GM18502 (cell line): ENCODE data around the gene MARK4.
"Not testable (repeated sequence)": the region's sequence is repeated elsewhere in the genome, so short reads cannot be mapped to it uniquely, and the experiment has no call there.

Experiments
- ATAC-seq: cut with Tn5 transposase; IDR thresholded peaks from one replicate; pipeline ENCODE4 v1.9.1; 2021; ENCODE audit warnings: mild to moderate bottlenecking; ENCODE audit not compliant: unreplicated experiment, poor library complexity

MARK4 gene

GRCh38 chr19:45250832-45251451 is at the start of gene MARK4:
Gene MARK4, plus strand, starts transcription at chr19:45251271. Its CDS starts 318 bp downstream, at chr19:45251589.
- no peak for ATAC-seq

- no peak for ATAC-seq
Observed at GRCh38 chr19:45202637-45203036, 48.4 kb upstream of the MARK4 start.

- ATAC-seq: no peak
Observed at GRCh38 chr19:45205810-45206209, 45.3 kb upstream of the MARK4 start.

- ATAC-seq: no peak
Observed at GRCh38 chr19:45206328-45206727, 44.7 kb upstream of the MARK4 start.

- ATAC-seq: no peak
Observed at GRCh38 chr19:45211751-45212381, 39.2 kb upstream of the MARK4 start.

GRCh38 chr19:45213031-45213430 is 38.0 kb upstream of the MARK4 start:
- ATAC-seq: no peak

- ATAC-seq: no peak
Observed at GRCh38 chr19:45215391-45216191, 35.5 kb upstream of the MARK4 start.

- ATAC-seq: no peak
Observed at GRCh38 chr19:45216667-45217066, 34.4 kb upstream of the MARK4 start.

GRCh38 chr19:45217193-45217956 is 33.7 kb upstream of the MARK4 start:
- ATAC-seq: no peak

- ATAC-seq: no peak
Observed at GRCh38 chr19:45217957-45218334, 33.1 kb upstream of the MARK4 start.

- no peak for ATAC-seq
Observed at GRCh38 chr19:45218426-45218825, 32.6 kb upstream of the MARK4 start.

- no peak for ATAC-seq
Observed at GRCh38 chr19:45218911-45219743, 31.9 kb upstream of the MARK4 start.

- no peak for ATAC-seq
Observed at GRCh38 chr19:45222724-45223123, 28.3 kb upstream of the MARK4 start.

GRCh38 chr19:45223879-45224278 is 27.2 kb upstream of the MARK4 start:
- no peak for ATAC-seq

- no peak for ATAC-seq
Observed at GRCh38 chr19:45224645-45225044, 26.4 kb upstream of the MARK4 start.

GRCh38 chr19:45229056-45229455 is 22.0 kb upstream of the MARK4 start:
- ATAC-seq: not testable (repeated sequence)

- no peak for ATAC-seq
Observed at GRCh38 chr19:45231891-45232290, 19.2 kb upstream of the MARK4 start.

GRCh38 chr19:45234089-45234869 is 16.8 kb upstream of the MARK4 start:
- no peak for ATAC-seq

GRCh38 chr19:45235485-45235884 is 15.6 kb upstream of the MARK4 start:
- ATAC-seq: no peak
